Activated T-helper 9 cell treated with anti-CD3 and anti-CD28 coated beads, Interleukin-2, amount 50 U/mL, for 16 hours (primary cell): Measurements from ENCODE around the gene BDH2.

Experiments
- DNase-seq: peaks from one replicate; pipeline ENCODE4 v3.0.0-alpha.2; 2020; ENCODE audit warnings: low read depth

The BDH2 gene

GRCh38 chr4:103085555-103086196 lies 14.0 kb downstream of the BDH2 start:
- no peak for DNase-seq

- no peak for DNase-seq
Measured at GRCh38 chr4:103079621-103080020, 20.0 kb downstream of the BDH2 start.

- DNase-seq: no peak
Measured at GRCh38 chr4:103076747-103077347, 22.8 kb downstream of the BDH2 start, which contains the start of gene SLC9B2. Gene SLC9B2, minus strand, starts transcription at chr4:103076761. Its CDS starts 9,211 bp downstream, at chr4:103067550.

GRCh38 chr4:103075894-103076746 lies 23.5 kb downstream of the BDH2 start:
- peak; percentile 55 for DNase-seq

- no peak for DNase-seq
Measured at GRCh38 chr4:103075435-103075893, 24.2 kb downstream of the BDH2 start.

GRCh38 chr4:103074744-103075434 lies 24.7 kb downstream of the BDH2 start:
- no peak for DNase-seq

- no peak for DNase-seq
Measured at GRCh38 chr4:103073792-103074438, 25.7 kb downstream of the BDH2 start.

GRCh38 chr4:103067841-103068547 lies 31.6 kb downstream of the BDH2 start:
- no peak for DNase-seq

GRCh38 chr4:103060453-103061148 lies 39.0 kb downstream of the BDH2 start:
- no peak for DNase-seq

- DNase-seq: no peak
Measured at GRCh38 chr4:103054030-103054429, 45.6 kb downstream of the BDH2 start.

GRCh38 chr4:103052779-103053178 lies 46.9 kb downstream of the BDH2 start:
- no peak for DNase-seq

- no peak for DNase-seq
Measured at GRCh38 chr4:103052145-103052544, 47.5 kb downstream of the BDH2 start.

- no peak for DNase-seq
Measured at GRCh38 chr4:103050736-103051436, 48.7 kb downstream of the BDH2 start.

GRCh38 chr4:103046416-103047290 lies 53.0 kb downstream of the BDH2 start:
- DNase-seq: peak; percentile 1

- DNase-seq: no peak
Measured at GRCh38 chr4:103044183-103044582, 55.5 kb downstream of the BDH2 start.

GRCh38 chr4:103036169-103036568 lies 63.5 kb downstream of the BDH2 start:
- DNase-seq: no peak

- no peak for DNase-seq
Measured at GRCh38 chr4:103032574-103032973, 67.1 kb downstream of the BDH2 start.

GRCh38 chr4:103030791-103031190 lies 68.8 kb downstream of the BDH2 start:
- DNase-seq: no peak

GRCh38 chr4:103029300-103029699 lies 70.3 kb downstream of the BDH2 start:
- no peak for DNase-seq
